ENCODE results near the gene C12orf56.

The C12orf56 gene, protein sequence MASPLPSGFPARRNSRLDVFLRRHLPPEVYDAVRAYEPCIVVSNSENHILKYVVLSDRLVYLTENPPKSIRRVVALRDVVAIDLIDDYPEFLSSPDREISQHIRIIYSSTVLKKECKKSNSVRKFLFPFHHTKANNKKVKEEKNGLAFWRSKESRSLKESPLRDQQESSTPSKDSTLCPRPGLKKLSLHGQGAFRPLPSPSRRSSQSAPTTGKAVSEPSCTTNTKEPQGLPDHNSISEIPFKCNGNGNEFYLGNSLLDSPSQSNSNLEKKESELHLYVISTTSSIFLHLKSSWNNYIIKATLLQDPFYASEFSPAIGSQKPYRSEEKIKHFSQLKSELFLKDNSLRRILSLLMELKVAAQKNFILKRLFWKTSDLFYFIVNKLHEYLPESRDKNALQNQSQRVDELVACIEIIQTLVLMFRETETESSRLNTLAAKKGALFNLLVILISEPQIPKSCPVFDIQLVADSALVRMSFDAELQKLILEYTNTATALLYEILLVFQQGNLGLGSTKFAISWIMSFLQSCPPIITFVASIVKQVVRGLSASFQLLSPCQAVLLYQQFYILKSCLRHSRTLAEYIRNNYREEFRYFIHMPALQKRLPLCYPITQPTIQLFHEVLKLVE

GRCh38 chr12:64390275-64390851 is at the start of gene C12orf56:
C12orf56 (minus strand) TSS chr12:64390758; CDS start chr12:64390565, 193 bp downstream.
- no peak for DNase-seq (ENCODE audit: low read depth)

- DNase-seq (ENCODE audit: low read depth) = no peak
Measured at GRCh38 chr12:64440100-64440499, 49.5 kb upstream of the C12orf56 start.

DNA sequence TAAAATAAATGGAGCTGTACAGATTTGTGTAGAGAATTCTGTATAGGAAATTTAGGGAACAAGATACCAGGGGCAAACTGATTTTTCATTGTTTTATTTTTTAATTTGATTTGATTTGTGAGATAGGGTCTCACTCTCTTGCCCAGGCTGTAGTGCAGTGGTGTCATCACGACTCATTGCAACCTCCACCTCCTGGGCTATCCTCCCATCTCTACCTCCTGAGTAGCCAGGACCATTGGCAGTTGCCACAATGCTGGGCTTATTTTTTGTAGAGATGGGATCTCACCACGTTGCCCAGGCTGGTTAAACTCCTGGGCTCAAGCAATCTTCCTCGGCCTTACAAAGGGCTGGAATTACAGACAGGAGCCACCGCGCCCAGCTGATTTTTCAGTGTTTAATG is 43.4 kb upstream of the C12orf56 start:
- DNase-seq (ENCODE audit: low read depth) = no peak

- DNase-seq (ENCODE audit: low read depth) = no peak
Measured at GRCh38 chr12:64431791-64432190, 41.2 kb upstream of the C12orf56 start.

- no peak for DNase-seq (ENCODE audit: low read depth)
Measured at GRCh38 chr12:64430886-64431285, 40.3 kb upstream of the C12orf56 start.

GRCh38 chr12:64428956-64429355 is 38.4 kb upstream of the C12orf56 start:
- no peak for DNase-seq (ENCODE audit: low read depth)

DNA sequence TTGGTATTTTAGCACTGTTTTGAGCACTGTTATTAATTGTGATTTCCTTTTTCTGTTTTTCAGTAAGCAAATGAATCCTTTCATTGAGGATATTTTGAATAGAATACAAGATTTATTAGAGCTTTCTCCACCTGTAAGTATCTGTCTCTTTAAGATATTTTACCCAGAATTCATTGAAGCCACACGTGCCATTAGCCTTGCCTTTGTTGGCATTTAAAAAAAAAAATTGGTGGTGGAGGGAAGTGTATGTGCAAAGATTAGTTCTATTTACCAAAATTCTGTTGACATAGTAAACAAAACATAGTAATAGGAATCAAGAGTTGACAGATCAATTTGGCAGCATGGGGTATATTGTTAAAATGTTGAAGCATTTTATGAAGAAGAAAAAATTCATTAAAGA is 37.4 kb upstream of the C12orf56 start:
- no peak for DNase-seq (ENCODE audit: low read depth)

GRCh38 chr12:64419696-64420095 is 29.1 kb upstream of the C12orf56 start:
- no peak for DNase-seq (ENCODE audit: low read depth)

- no peak for DNase-seq (ENCODE audit: low read depth)
Measured at GRCh38 chr12:64418209-64418608, 27.7 kb upstream of the C12orf56 start.

DNA sequence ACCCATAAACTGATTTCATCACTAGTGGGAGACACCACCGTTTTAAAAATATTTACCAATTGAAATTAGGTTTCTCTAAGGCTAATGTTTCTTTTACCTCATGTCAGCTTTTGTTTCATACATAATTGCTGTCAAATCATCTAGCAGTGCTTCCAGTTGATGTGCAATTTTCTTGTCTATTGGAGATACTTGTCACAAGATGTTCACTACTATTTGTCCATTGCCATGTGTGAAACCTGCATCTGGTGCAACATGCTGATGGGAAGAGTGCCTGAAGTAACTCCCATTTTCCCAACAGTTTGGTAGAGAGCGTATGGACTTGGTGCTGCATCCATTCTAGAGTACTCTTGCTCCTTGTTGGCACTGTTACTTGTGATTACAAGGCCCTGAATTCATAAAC is 23.3 kb upstream of the C12orf56 start:
- DNase-seq (ENCODE audit: low read depth) = no peak

DNA sequence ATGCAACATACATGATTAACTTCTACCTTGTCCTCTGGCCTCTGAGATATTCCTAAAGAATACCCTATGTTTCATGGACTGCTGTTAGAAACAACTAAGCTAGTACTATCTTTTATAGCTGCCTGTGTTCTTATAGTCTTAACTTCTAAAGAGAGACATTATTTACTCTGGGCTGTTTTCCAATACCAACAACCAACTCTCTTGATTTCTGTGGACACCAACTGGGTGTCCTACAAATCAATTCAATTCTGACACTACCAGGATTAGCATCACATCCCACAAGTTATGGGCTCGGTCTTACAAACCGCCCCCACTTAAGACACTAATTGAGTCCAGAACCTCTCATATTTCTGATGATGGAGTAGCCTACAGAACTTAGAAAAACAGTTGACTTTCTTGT is 21.9 kb upstream of the C12orf56 start:
- no peak for DNase-seq (ENCODE audit: low read depth)

GRCh38 chr12:64411427-64411826 is 20.9 kb upstream of the C12orf56 start:
- no peak for DNase-seq (ENCODE audit: low read depth)

DNA sequence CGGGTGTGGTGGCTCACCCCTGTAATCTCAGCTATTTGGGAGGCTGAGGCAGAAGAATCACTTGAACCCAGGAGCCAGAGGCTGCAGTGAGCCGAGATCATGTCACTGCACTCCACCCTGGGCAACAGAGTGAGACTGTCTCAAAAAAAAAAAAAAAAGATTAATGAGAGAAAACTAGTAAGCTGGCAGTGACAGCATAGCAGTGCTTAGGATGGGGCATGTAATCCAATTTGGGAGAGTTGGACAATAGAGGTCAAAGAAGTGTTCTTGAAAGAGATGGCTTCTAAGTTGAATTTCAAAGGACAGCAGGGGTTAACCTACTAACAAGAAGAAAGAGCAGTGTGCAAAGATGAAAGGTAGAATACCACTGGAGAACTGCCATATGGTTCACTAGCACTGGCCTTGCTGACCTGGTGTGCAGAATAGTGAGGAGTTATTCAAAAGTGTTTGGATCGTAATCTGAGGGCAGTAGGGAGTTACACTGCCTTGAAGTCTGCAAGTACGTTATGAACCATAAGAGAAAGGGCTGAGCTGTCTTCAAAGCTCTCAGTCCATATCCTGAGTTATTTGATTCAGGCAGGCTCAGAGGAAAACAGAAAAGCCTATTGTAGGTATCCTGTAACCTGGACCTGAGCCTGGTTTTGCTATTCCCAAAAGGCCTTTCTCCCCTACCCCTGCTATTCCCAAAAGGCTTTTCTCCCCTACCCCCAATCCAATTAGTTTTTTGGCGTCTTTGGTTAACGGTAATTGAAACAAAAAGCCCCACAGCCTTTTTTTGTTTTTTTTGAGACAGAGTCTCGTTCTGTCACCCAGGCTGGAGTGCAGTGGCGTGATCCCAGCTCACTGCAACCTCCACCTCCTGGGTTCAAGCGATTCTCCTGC is 17.0 kb upstream of the C12orf56 start:
- no peak for DNase-seq (ENCODE audit: low read depth)

GRCh38 chr12:64404470-64405256 is 14.1 kb upstream of the C12orf56 start:
- DNase-seq (ENCODE audit: low read depth) = no peak

- peak; percentile 94 for DNase-seq (ENCODE audit: low read depth)
Measured at GRCh38 chr12:64403707-64404469, 13.3 kb upstream of the C12orf56 start, which contains the start of gene XPOT. XPOT (plus strand) TSS chr12:64404392; CDS start chr12:64410036, 5,644 bp downstream.

DNA sequence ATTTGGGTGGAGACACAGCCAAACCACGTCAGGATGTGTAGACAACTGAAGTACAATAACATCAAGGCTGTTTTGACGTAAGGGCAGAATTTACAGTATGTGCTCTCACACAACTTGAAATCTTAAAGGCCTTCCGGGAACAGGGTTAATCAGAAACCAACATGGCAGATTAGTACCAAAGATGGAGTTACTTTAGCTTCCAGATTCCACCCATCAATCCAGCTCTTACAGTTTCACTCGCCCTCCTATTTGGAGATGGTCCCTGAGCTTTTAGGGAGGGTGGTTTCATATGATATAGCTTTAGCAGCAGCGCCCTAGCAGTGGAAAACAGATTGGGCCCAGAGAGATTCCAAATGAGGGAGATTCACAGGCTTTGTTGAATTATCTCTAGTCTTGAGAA is 11.6 kb upstream of the C12orf56 start:
- DNase-seq (ENCODE audit: low read depth) = no peak

DNA sequence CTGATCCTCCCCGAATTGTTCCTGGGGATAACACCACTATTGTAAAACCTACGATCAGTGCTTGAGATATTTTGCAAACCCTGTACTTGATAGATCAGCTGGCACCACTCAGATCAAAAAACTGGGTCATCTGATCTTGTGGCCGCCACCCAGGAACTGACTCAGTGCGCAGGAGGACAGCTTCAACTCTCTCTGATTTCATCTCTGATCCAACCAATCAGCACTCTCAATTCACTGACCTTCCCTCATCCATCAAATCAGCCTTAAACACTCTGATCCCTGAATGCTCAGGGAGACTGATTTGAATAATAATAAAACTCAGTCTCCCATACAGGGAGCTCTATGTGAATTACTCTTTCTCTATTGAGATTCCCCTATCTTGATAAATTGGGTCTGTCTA is 9.5 kb upstream of the C12orf56 start:
- no peak for DNase-seq (ENCODE audit: low read depth)

DNA sequence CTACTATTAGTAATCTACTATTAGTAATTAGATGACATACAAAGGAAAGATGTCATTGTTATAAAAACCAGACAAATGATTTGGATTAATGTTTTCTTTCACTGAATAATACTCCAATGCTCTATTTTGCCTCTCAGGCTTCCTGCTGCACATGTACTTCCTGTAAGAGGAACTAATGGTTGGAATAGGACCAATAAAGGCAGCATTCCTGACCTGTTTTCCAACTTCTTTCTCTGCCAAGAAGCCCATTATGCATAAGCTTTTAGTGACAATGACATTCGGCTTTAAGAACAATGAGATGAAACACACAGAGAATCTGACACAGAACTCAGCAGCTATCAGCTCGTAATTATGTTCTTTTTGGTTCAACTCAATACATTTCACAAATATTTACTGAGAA is 5.2 kb upstream of the C12orf56 start:
- DNase-seq (ENCODE audit: low read depth) = no peak

DNA sequence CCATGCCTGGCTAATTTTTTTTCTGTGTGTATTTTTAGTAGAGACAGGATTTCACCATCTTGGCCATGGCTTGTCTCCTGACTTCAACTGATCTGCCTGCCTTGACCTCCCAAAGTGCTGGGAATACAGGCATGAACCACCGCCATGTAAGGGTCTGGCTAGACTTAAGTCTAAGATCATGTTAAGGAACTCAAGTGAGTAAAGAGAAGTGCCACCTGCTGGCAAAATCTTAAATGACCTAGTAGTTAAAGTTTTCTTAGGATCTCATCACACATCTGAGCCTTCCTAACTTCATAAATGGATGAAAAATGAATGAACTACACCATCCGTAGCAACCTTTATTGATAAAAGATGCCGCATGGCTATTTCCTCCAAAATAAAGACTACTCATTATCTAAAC is 1.7 kb upstream of the C12orf56 start:
- no peak for DNase-seq (ENCODE audit: low read depth)

- no peak for DNase-seq (ENCODE audit: low read depth)
Measured at GRCh38 chr12:64389154-64389553, 1.4 kb downstream of the C12orf56 start.

All from stromal cell of bone marrow (primary cell).